Stimulated activated CD4-positive, alpha-beta T cell treated with anti-CD3 and anti-CD28 coated beads, Interleukin-4, amount 100 ng/mL, for 1 hour (primary cell): ENCODE results near the gene KMT2B.

Experiments
- DNase-seq: peaks from one replicate; pipeline ENCODE4 v3.0.0-alpha.2; 2020

The KMT2B gene

GRCh38 chr19:35729021-35729420, 11.2 kb downstream of the KMT2B start:
- no peak for DNase-seq

- no peak for DNase-seq
These were observed 12.0 kb downstream of the KMT2B start for GRCh38 chr19:35729763-35730162.

GRCh38 chr19:35730326-35730725, 12.5 kb downstream of the KMT2B start:
- DNase-seq: no peak

DNA sequence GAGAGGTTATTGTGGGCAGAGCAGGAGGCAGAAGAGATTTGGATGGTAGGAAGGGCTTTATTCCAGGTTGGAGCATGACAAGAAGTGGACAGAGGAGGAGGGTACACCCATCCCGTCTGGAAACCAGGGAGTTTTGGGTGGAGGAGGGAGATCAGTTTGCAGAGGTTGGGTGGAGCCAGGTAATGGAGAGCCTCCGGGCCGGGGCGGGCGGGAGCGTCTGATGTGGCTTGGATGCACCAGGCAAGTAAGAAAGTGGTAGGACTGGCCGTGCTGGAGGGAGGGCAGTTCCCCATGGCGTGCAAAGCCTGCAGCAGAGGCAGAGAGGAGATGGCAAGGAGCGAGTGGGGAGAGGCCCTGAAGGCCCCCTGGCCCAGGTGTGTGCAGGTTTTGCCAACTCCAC, 13.6 kb downstream of the KMT2B start:
- no peak for DNase-seq

GRCh38 chr19:35731779-35732405, 14.1 kb downstream of the KMT2B start:
- DNase-seq: no peak

- no peak for DNase-seq
These were observed 14.9 kb downstream of the KMT2B start for GRCh38 chr19:35732540-35733179.

- no peak for DNase-seq
These were observed 15.7 kb downstream of the KMT2B start for GRCh38 chr19:35733180-35734125.

GRCh38 chr19:35734273-35734672, 16.5 kb downstream of the KMT2B start:
- DNase-seq: no peak

DNA sequence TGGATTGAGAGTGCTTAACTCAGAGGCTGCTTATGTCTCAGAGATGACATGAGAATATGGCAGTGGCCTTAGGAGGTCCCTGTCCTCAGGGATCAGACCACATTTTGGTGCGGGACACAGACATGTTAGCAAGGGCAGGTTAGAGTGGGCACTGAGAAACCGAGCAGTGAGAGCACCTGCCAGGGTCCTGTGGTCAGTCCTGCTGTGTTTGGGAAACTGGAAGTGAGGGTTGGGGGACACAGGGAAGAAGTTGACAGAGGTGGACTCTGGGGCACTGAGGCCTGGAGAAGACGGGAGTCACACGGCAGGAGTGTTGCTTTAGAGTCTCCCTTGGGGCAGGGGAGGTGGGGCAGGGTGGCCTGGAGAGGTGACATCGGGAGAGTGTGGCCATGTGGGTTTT, 17.1 kb downstream of the KMT2B start:
- no peak for DNase-seq

DNA sequence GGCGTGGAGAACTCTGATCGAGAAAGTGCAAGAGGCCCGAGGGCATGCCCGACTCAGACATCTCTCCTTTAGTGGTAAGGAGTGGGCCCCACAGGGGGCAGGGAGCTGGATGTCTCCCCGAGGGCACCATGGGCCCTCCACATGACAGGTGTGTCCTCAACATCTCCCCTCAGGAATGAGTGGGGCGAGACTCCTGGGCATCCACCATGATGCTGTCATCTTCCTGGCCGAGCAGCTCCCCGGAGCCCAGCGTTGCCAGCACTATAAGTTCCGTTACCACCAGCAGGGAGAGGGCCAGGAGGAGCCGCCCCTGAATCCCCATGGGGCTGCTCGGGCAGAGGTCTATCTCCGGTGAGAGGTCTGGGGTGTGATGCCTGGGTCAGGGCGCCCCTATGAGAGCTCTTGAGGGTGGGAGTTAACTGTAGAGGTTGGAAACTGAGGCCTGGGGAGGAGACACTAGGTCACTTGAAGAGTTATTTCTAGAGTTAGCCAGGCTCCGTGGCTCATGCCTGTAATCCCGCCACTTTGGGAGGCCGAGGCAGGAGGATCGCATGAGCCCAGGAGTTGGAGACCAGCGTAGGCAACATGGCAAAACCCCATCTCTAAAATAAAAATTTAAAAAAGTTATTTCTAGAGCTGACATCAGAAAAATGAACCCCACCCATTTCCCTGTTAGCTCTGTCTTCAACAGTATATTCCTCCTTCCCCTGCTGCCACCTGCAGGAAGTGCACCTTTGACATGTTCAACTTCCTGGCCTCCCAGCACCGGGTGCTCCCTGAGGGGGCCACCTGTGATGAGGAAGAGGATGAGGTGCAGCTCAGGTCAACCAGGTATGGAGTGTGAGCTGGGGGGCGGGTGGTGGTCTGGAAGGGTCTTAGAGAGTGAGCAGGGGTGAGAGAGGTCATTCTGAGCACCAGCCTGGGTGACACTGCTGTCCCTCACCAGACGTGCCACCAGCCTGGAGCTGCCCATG, 19.4 kb downstream of the KMT2B start:
- DNase-seq: no peak

- no peak for DNase-seq
These were observed 20.5 kb downstream of the KMT2B start for GRCh38 chr19:35738021-35738886.

DNA sequence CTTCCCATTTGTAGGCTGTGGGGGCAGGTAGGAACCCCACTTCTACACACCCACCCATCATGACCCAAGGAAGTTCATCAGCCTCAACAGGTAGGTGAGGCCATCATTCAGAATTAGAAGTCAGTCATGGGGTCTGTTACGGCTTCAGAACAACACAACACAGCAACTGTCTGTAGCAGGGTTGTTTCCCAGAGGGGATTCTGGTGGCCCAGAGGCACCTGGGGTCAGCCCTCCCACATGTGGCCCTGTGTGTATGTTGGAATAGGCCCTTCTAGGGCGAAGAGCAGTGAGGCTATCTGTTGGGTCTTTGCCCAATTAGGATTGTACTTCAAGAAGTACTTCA, 21.1 kb downstream of the KMT2B start:
- no peak for DNase-seq

- no peak for DNase-seq
These were observed 21.7 kb downstream of the KMT2B start for GRCh38 chr19:35739275-35740107.

GRCh38 chr19:35740108-35740422, 22.3 kb downstream of the KMT2B start:
- no peak for DNase-seq

- peak; percentile 95 for DNase-seq
These were observed 22.8 kb downstream of the KMT2B start for GRCh38 chr19:35740423-35741202.

DNA sequence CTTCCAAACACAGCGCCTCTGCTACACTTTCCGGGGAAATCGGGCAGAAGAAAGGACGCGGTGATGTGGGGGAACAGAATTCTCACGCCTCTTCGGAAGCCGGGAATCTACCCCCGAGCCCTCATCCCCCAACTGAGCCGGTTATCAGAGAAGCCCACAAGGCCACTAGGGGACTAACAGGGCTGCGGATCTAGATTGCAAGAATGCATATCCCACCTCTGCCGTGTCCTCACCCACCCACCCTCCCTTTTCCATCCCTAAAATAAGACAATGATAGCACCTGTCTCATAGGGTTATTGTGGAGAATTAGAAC, 23.4 kb downstream of the KMT2B start:
- no peak for DNase-seq

DNA sequence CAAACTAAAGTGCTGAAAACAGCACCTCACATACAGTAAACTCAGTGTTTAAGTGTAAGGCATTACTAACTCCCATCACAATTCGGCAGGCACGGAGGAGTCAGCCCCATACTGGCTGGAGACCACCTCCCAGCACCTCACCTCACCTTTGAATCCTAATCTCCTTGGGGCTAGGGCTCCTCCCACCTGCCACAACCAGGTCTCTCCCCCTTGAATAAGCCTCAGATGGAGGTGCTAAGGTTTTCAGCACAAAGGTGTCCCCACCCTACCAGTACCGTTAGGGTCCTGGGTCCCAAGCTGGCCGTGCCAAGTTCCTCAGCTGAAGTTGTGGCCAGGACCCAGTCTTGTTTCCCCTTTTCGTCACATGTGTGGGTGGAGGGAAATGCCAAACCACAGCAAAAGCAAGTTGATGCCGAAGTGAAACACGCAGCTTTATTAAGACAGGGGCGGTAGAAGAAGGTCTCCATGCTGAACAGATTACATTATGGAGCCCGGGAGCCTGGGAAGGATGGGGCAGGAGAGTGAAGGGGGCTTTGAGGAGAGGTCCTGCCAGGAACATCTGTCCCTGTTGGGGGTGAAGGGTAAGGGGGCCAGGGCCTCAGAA, 24.4 kb downstream of the KMT2B start, which contains the start of gene IGFLR1:
IGFLR1 (minus strand) TSS at position 332 of the 604 bp plus-strand sequence. CDS start 1,272 bp downstream, outside the sequence.
- peak; percentile 62 for DNase-seq

GRCh38 chr19:35743640-35744429, 26.0 kb downstream of the KMT2B start:
- DNase-seq: no peak
